Measurements from ENCODE around the gene LRRC53.

The LRRC53 gene

GRCh38 chr1:74420467-74420866 lies 91.9 kb downstream of the LRRC53 start:
- Histone ChIP-seq H4K20me1 (ENCODE audit: insufficient read depth, low read length) (no peaks in the 10 kb centered on the region), H3K27ac (ENCODE audit: low read depth, low read length, poor library complexity, severe bottlenecking) (no peak overlapping the region), H3K9me2 (ENCODE audit: low read depth, low read length) (no peaks in the 10 kb centered on the region), H3F3A (ENCODE audit: insufficient read depth, low read length) (no peaks in the 10 kb centered on the region), H3K36me3 (ENCODE audit: insufficient read depth, low read length) (no peaks in the 10 kb centered on the region), H2AFZ (ENCODE audit: low read length) (no peak overlapping the region), H3K4me3 (ENCODE audit: low read depth, low read length, poor library complexity, severe bottlenecking) (no peak overlapping the region), H3K9ac (ENCODE audit: low read length) (no peak overlapping the region), H3K9me3 (ENCODE audit: low read length) (no peaks in the 10 kb centered on the region), H3K27me3 (ENCODE audit: insufficient read depth, low read length) (no peaks in the 10 kb centered on the region), H3K4me2 (ENCODE audit: low read length) (no peak overlapping the region), H3K4me1 (ENCODE audit: insufficient read depth, low read length, severe bottlenecking) (no peaks in the 10 kb centered on the region), H3K79me2 (ENCODE audit: insufficient read depth, low read length) (no peaks in the 10 kb centered on the region)
- no peak for TF ChIP-seq EZH2 (IDR thresholded peaks at IDR 0.05; ENCODE audit: borderline replicate concordance, low read length)
- TF ChIP-seq CTCF (IDR thresholded peaks at IDR 0.05; ENCODE audit: low read length): no peak
